Subcutaneous abdominal adipose tissue (tissue), 5 donors: Measurements from ENCODE around the gene ENPEP.
"Not testable (repeated sequence)": the region's sequence is repeated elsewhere in the genome, so short reads cannot be mapped to it uniquely, and the experiment has no call there.

Experiments used
- H3K27ac ChIP-seq: one replicate; pipeline ENCODE4 v1.7.0; 2013; ENCODE audit warnings: low read depth, mild to moderate bottlenecking, inconsistent platforms, low read length, moderate library complexity
- H3K27me3 ChIP-seq, 5 donors: one replicate each; pipeline ENCODE4 v1.7.0; 2013; ENCODE audit warnings: low read length in 5 of 5, inconsistent platforms in 1 of 5; ENCODE audit not compliant: control insufficient read depth in 5 of 5, insufficient read depth in 4 of 5
- H3K36me3 ChIP-seq, 5 donors: one replicate each; pipeline ENCODE4 v1.7.0; 2013; ENCODE audit warnings: low read length in 5 of 5; ENCODE audit not compliant: control insufficient read depth in 5 of 5, insufficient read depth in 5 of 5
- H3K4me1 ChIP-seq, 5 donors: one replicate each; pipeline ENCODE4 v1.7.0; 2013; ENCODE audit warnings: low read length in 5 of 5, mild to moderate bottlenecking in 3 of 5, moderate library complexity in 1 of 5; ENCODE audit not compliant: control insufficient read depth in 5 of 5, insufficient read depth in 5 of 5
- H3K4me3 ChIP-seq, 5 donors: one replicate each; pipeline ENCODE4 v1.7.0; 2013; ENCODE audit warnings: low read length in 5 of 5, low read depth in 1 of 5
- H3K9ac ChIP-seq, 5 donors: one replicate each; pipeline ENCODE4 v1.7.0; 2013; ENCODE audit warnings: low read length in 5 of 5, mild to moderate bottlenecking in 4 of 5, moderate library complexity in 3 of 5
- H3K9me3 ChIP-seq, 5 donors: one replicate each; pipeline ENCODE4 v1.7.0; 2013; ENCODE audit warnings: low read length in 5 of 5; ENCODE audit not compliant: control insufficient read depth in 5 of 5
- donor health status: healthy.
- donor health status: healthy.
- donor health status: healthy.
- donor health status: healthy.
- donor health status: healthy.

The ENPEP gene

DNA sequence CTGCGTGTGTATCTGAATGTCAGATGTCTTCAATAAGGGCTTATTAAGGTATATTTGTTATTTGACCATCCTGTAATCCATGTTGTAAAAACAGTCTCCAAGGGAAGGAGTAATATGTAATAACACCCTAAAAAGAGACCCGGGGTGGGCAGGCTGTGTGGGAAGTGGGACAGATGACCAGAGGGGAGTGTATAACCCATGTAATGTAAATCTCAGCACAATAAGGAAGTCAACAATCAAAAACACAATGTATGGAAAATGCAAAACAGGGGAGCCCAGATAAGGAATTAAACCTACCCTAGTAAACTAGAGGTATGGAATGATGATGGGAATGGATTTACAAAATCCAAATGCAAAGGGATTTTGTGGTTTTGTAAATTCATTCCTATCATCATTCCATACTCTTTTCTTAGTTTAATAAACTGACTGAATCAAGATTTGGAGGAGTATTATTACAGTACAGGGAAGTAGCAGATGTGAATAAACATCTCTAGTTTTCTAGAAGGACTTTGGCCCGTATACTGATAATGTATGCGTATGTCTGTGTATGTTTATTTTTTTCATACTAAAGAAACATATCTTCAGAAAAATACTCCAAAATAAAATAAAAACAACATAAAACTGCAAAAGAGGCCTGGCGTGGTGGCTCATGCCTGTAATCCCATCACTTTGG is 15.7 kb upstream of the ENPEP start:
- no peak overlapping the region for H3K9ac ChIP-seq
- H3K4me1 ChIP-seq, result no peaks in the 10 kb centered on the region
- no peaks in the 10 kb centered on the region for H3K36me3 ChIP-seq
- H3K4me3 ChIP-seq, result no peak overlapping the region
- H3K27ac ChIP-seq, result no peak overlapping the region
- H3K9me3 ChIP-seq, result no peaks in the 10 kb centered on the region
- H3K27me3 ChIP-seq, result no peaks in the 10 kb centered on the region

DNA sequence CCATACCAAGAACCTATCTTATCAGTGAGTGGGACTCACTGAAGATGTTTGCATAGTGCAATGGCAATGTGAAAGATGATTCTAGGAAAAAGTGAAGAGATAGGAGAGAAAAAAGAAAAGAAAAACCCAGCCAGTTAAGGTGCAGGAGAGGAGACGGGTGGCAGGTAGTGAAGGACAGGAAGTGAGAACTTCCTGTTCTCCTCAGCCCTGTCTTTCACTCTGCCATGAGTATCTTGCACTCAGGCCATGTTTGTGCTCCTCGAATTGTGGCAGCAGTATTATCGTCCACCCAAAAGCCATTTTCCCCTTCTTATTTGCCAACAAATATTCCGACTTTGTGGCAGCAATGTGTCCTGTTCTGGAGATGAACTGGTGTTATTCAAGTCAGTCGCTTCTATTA is 8.6 kb upstream of the ENPEP start:
- no peak overlapping the region for H3K27ac ChIP-seq
- peaks cover 3 to 5% (median 4%) of the 10 kb centered on the region in 5 donors for H3K9me3 ChIP-seq
- no peak overlapping the region for H3K4me3 ChIP-seq
- H3K9ac ChIP-seq, result no peak overlapping the region
- no peaks in the 10 kb centered on the region for H3K36me3 ChIP-seq
- H3K27me3 ChIP-seq, result no peaks in the 10 kb centered on the region
- H3K4me1 ChIP-seq, result no peaks in the 10 kb centered on the region

DNA sequence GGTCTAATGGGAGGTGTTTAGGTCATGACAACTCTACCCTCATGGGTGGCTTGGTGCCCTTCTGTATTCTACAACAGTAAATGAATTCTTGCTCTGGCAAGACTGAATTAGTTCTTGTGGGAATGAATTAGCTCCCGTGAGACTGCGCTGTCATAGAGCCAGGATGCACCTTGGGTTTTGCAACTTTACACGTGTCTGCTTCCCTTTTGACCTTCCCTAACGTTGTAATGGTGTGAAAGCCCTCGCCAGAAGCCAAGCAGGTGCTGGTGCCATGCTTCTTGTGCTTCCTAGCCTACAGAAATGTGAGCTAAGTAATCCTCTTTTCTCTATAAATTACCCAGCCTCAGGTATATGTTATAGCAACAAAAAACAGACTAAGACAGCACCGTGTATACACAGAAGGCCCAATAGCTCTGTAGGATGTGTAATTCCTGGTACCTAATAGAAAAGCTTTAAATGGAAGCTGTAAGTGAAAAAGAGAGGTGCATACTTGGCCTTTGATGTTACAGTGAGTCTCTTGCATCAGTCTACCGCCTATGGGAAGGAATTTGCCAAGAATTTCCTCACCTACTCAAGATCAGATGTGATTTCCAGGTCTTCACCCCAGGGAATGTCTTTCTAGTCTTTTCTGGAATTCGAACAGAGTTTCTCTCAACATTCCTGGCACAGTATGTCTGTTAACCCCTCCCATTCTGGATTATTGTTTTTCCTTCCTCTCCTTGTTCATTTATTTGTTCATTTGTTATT is 3.2 kb upstream of the ENPEP start:
- no peak overlapping the region for H3K4me3 ChIP-seq
- no peak overlapping the region for H3K27ac ChIP-seq
- H3K36me3 ChIP-seq, result no peaks in the 10 kb centered on the region
- H3K9me3 ChIP-seq, result peaks cover 3 to 5% (median 4%) of the 10 kb centered on the region in 5 donors
- peaks cover 0 to 12% (median 11%) of the 10 kb centered on the region in 5 donors for H3K27me3 ChIP-seq
- H3K9ac ChIP-seq, result no peak overlapping the region
- peaks cover 0 to 12% (median 10%) of the 10 kb centered on the region in 5 donors for H3K4me1 ChIP-seq

DNA sequence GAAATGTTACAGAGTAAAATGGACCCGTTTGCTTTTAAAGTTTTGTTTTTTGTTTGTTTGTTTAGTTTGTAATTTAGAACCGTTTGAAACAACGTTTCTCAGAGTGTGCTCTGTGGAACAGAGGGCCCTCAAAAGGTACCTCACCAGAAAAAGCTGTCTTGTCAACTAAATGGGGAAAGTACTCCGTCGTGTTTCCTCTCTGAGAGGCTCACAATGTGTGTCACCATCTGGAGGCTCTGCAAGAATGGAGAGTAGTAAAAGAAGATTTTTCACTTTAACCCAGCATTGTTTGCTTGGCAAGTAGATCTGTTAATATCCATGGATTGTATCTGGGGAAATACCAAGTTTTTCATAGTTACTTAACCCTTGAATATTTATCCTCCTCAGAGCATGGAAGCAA is 1.5 kb upstream of the ENPEP start:
- no peak overlapping the region for H3K27ac ChIP-seq
- H3K4me3 ChIP-seq, result no peak overlapping the region
- no peaks in the 10 kb centered on the region for H3K36me3 ChIP-seq
- peaks cover 0 to 12% (median 10%) of the 10 kb centered on the region in 5 donors for H3K4me1 ChIP-seq
- H3K27me3 ChIP-seq, result peaks cover 0 to 13% (median 11%) of the 10 kb centered on the region in 5 donors
- peaks cover 0 to 1% (median under 1%) of the 10 kb centered on the region in 5 donors for H3K9me3 ChIP-seq
- no peak overlapping the region for H3K9ac ChIP-seq

DNA sequence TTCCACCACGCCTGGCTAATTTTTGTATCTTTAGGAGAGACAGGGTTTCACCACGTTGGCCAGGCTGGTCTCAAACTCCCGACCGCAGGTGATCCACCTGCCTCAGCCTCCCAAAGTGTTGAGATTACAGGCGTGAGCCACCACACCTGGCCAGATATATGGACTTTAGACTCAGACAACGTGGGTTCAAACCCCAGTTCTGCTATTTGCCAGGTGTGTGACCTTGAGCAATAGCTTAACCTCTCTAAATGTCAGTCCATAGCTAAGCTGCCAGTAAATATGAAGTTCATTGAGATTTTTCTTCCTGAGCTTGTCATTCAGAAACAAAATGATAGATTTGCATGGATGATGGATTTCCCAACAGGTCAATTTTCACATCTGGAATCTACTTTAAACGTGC is 875 bp upstream of the ENPEP start:
- Histone ChIP-seq H3K4me1 (peaks cover 0 to 12% (median 10%) of the 10 kb centered on the region in 5 donors), H3K27me3 (peaks cover 0 to 13% (median 11%) of the 10 kb centered on the region in 5 donors)
- not testable (repeated sequence) for H3K36me3 ChIP-seq, H3K27ac ChIP-seq, H3K4me3 ChIP-seq, H3K9ac ChIP-seq, H3K9me3 ChIP-seq

DNA sequence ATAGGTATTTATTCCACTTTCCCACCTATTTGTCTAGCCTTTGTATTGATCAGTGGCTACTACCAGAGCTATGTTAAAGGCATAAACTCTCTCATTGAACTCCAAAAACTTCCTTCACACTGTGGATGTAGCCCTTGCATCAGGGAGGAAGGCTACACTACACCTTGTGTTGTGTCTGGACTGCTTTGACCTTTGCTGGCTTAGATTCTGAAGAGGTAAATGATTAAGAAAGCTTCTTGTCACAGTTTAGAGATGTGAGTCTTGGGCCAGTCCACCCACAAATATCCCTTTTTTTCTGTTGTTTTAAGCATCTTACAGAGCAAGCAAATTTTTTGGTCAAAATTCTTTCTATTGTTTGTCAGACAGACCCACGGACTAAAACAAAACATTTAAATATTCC is 1.9 kb downstream of the ENPEP start:
- Histone ChIP-seq H3K4me3 (peak overlapping the region in 2 of 5 donors; percentile 62 to 75), H3K9ac (no peak overlapping the region), H3K4me1 (peaks cover 0 to 12% (median 10%) of the 10 kb centered on the region in 5 donors), H3K9me3 (no peaks in the 10 kb centered on the region), H3K27ac (no peak overlapping the region), H3K36me3 (no peaks in the 10 kb centered on the region), H3K27me3 (peaks cover 0 to 15% (median 9%) of the 10 kb centered on the region in 5 donors)

DNA sequence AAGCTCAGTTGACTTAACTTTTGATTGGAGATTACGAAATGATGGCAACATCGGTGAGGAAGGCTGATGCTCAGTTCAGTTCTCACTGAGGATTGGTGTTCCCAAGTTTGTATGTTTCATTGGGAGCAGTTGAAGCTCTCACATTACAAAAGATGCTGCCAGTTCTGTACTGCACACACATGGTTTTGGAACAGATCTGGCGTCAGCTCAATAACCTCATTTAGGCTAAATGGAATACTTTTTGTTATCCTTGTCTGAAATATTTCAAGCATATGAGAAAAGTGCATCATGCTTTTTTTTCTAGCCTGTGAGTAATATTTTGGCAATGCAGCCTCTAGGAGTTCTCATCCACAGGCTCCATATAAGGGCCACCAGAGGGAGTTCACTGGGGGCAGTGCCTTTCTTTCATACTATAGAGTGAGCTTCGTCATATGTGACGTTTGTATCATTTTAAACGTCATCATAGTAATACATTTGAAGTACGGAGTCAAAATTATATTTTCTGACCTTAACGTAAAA is 4.1 kb downstream of the ENPEP start:
- no peaks in the 10 kb centered on the region for H3K36me3 ChIP-seq
- peak overlapping the region in 1 of 5 donors; percentile 34 for H3K4me3 ChIP-seq
- H3K27me3 ChIP-seq, result peaks cover 0 to 15% (median 9%) of the 10 kb centered on the region in 5 donors
- peak overlapping the region; percentile 28 for H3K27ac ChIP-seq
- no peak overlapping the region for H3K9ac ChIP-seq
- H3K4me1 ChIP-seq, result peaks cover 0 to 12% (median 10%) of the 10 kb centered on the region in 5 donors
- no peaks in the 10 kb centered on the region for H3K9me3 ChIP-seq

DNA sequence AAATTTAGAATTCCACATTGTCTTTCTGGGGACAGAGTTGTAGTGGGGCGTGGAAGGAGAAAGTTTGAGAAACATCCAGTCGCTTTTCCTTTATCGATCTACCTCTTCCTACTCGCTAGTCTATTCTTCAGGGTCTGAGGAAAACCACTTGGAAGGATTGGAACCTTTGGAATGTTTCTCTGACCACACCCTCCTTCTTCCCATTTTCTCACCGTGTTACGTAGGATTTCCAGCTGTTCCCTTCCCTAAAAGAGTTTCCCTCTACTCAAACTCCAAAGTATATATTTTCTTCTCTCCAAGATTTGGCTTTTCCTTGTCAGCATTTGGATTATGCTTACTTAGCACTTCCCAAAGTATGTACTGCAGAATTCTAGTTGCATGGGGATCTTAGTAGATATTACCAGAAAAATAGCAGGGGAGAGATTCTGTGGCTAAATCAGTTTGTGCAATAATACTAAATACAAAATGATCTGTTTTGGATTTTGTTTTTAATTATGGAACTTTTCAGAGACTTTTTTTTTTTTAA is 4.9 kb downstream of the ENPEP start:
- Histone ChIP-seq H3K4me3 (peak overlapping the region in 3 of 5 donors; percentile 15 to 34 (median 26)), H3K27me3 (peaks cover 0 to 15% (median 9%) of the 10 kb centered on the region in 5 donors), H3K9ac (no peak overlapping the region), H3K27ac (peak overlapping the region; percentile 28), H3K9me3 (no peaks in the 10 kb centered on the region), H3K4me1 (peaks cover 0 to 12% (median 10%) of the 10 kb centered on the region in 5 donors), H3K36me3 (no peaks in the 10 kb centered on the region)

DNA sequence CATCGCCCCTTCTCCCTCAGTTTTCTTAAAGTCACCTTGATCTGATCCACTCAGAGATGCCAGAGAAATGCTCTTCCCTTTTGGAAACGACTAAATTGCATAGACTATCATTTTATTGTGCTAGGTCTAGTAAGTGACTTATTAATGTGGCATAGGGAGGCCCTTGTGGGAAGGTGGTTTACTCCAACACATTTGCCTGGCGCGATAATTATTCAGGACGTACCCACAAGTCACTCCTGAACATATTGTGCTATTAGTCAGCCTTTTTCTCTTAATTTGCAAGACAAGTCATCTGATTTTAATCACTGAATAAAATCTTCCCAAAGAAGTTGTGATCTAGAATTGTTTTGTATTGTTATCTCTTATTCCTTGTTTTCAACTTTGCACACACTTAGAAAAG is 7.6 kb downstream of the ENPEP start:
- H3K4me3 ChIP-seq, result no peak overlapping the region
- H3K27ac ChIP-seq, result no peak overlapping the region
- peaks cover 0 to 7% (median 3%) of the 10 kb centered on the region in 5 donors for H3K4me1 ChIP-seq
- no peak overlapping the region for H3K9ac ChIP-seq
- no peaks in the 10 kb centered on the region for H3K36me3 ChIP-seq
- no peaks in the 10 kb centered on the region for H3K9me3 ChIP-seq
- peaks cover 0 to 2% (median 0%) of the 10 kb centered on the region in 5 donors for H3K27me3 ChIP-seq

DNA sequence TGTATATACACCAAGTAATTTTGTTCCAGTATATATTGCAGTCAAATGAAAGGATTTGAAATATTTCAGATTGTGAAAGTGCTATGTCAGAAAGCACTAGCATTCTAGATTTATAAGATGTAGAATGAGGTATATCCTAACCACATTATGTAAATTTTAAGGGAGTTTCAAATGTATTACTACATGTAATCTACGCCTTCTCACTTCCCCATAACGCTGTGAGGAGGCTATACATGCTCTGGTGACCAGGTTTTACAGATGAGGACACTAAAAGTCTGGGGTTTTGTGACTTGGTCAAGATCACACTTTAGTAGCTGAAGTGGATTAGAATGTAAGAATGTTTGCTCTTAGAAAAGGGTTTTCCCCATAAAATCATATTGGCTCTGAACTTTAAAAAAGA is 8.1 kb downstream of the ENPEP start:
- Histone ChIP-seq H3K4me3 (no peak overlapping the region), H3K9ac (no peak overlapping the region), H3K9me3 (no peaks in the 10 kb centered on the region), H3K27me3 (peaks cover 0 to 2% (median 0%) of the 10 kb centered on the region in 5 donors), H3K36me3 (no peaks in the 10 kb centered on the region), H3K27ac (peak overlapping the region; percentile 13), H3K4me1 (peaks cover 0 to 7% (median 3%) of the 10 kb centered on the region in 5 donors)
